ENCODE results near the gene DOCK3.
"Not testable (repeated sequence)": the region's sequence is repeated elsewhere in the genome, so short reads cannot be mapped to it uniquely, and the experiment has no call there.

- not testable (repeated sequence) for TF ChIP-seq E2F5 (CRISPR knock-in tag; IDR thresholded peaks at IDR 0.05); CTCF (IDR thresholded peaks at IDR 0.05); MAX (CRISPR knock-in tag; IDR thresholded peaks at IDR 0.05)
These were observed 208.0 kb downstream of the DOCK3 start for GRCh38 chr3:50882733-50883132.

Data from WTC11 (cell line).